ENCODE data around the gene TIGD4. TPM values are rescaled to one million over a fixed set of nuclear protein-coding genes. Genes with fewer than 3 reads are reported as not detected.

TIGD4 gene
- total RNA-seq, 2 donors from 2014 or later = 0.28 TPM; not detected in 1

- Histone ChIP-seq H3K9me3 (no peaks in the 10 kb centered on the region), H3K4me1 (no peaks in the 10 kb centered on the region), H3K4me3 (no peak overlapping the region), H3K27me3 (no peaks in the 10 kb centered on the region), H3K27ac (no peak overlapping the region), H3K36me3 (no peaks in the 10 kb centered on the region)
- DNase-seq (ENCODE audit: low spot score) = no peak
- no peak for TF ChIP-seq CTCF (IDR thresholded peaks at IDR 0.05)
These were observed 51.2 kb downstream of the TIGD4 start for GRCh38 chr4:152728343-152728742.

GRCh38 chr4:152727784-152728183 lies 51.7 kb downstream of the TIGD4 start:
- no peaks in the 10 kb centered on the region for H3K27me3 ChIP-seq
- no peak for DNase-seq (ENCODE audit: low spot score)
- H3K4me1 ChIP-seq = no peaks in the 10 kb centered on the region
- H3K9me3 ChIP-seq = no peaks in the 10 kb centered on the region
- TF ChIP-seq CTCF (IDR thresholded peaks at IDR 0.05) = no peak
- H3K36me3 ChIP-seq = no peaks in the 10 kb centered on the region
- H3K4me3 ChIP-seq = no peak overlapping the region
- H3K27ac ChIP-seq = no peak overlapping the region

- DNase-seq (ENCODE audit: low spot score) = peak; percentile 13
- Histone ChIP-seq H3K4me1 (no peaks in the 10 kb centered on the region), H3K27ac (no peak overlapping the region), H3K4me3 (no peak overlapping the region), H3K27me3 (no peaks in the 10 kb centered on the region), H3K36me3 (no peaks in the 10 kb centered on the region), H3K9me3 (no peaks in the 10 kb centered on the region)
- TF ChIP-seq CTCF (IDR thresholded peaks at IDR 0.05) = no peak
These were observed 55.0 kb downstream of the TIGD4 start for GRCh38 chr4:152724494-152724893.

- Histone ChIP-seq H3K36me3 (no peaks in the 10 kb centered on the region), H3K27me3 (no peaks in the 10 kb centered on the region), H3K9me3 (no peaks in the 10 kb centered on the region), H3K4me3 (no peak overlapping the region), H3K27ac (no peak overlapping the region), H3K4me1 (no peaks in the 10 kb centered on the region)
- no peak for TF ChIP-seq CTCF (IDR thresholded peaks at IDR 0.05)
- no peak for DNase-seq (ENCODE audit: low spot score)
These were observed 56.3 kb downstream of the TIGD4 start for GRCh38 chr4:152723236-152723635.

DNA sequence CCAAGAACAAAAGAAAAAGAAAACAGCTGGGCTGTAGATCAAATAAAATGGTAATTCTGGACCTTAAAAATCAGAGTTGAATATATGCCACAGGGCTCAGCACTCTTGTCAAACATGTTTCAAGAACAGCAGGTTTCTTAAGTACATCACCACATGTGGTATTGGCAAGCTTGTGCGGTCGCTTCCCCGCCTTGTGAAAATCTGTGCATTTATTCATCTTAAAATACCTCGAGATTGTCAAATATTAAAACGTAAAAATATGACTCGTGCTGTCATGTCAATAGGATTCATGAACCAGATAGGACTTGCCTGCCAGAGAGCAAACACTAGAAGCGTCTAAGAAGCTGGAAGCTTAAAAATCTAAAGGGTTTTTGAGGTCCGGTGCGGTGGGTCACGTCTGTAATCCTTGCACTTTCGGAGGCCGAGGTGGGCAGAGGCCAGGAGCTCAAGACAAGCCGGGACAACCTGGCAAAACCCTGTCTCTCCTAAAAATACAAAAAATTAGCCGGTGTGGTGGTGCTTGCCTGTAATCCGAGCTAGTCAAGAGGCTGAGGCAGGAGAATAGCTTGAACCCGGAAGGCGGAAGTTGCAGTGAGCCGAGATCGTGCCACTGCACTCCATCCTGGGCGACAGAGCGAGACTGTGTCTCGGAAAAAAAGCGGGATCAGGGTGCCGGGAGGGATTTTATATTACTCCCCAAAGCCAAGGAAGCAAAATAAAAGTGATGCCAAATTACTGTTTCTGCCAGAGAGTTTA lies 59.6 kb downstream of the TIGD4 start:
- peak; percentile 21 for DNase-seq (ENCODE audit: low spot score)
- no peaks in the 10 kb centered on the region for H3K27me3 ChIP-seq
- no peak for TF ChIP-seq CTCF (IDR thresholded peaks at IDR 0.05)
- H3K4me1 ChIP-seq = no peaks in the 10 kb centered on the region
- H3K36me3 ChIP-seq = no peaks in the 10 kb centered on the region
- no peak overlapping the region for H3K27ac ChIP-seq
- H3K9me3 ChIP-seq = peaks cover 0 to 5% of the 10 kb centered on the region in 2 donors
- no peak overlapping the region for H3K4me3 ChIP-seq

Other genes with a start within 250 kb of the TIGD4 start
- 10 to 100 TPM; 39.9 to 49.4 TPM for gene FBXW7, start 243.6 kb downstream of the TIGD4 start, total RNA-seq
- gene TMEM154, start 99.7 kb downstream of the TIGD4 start, total RNA-seq = 1 to 10 TPM; 1.4 to 2.0 TPM
- gene ARFIP1, start 224 bp upstream of the TIGD4 start, total RNA-seq = 10 to 100 TPM; 10.9 to 12.4 TPM
- under 1 TPM; 0.33 to 0.90 TPM for gene FHDC1, start 156.6 kb upstream of the TIGD4 start, total RNA-seq

Data from right atrium auricular region (tissue), 2 donors.